Glutamatergic neuron (in vitro differentiated cells): Measurements from ENCODE around the gene PFDN2. TPM values are rescaled to one million over a fixed set of nuclear protein-coding genes. Genes with fewer than 3 reads are reported as not detected.
A peak's percentile ranks its signal among the peaks of the same experiment; 100 is the strongest.

Experiments
- DNase-seq: peaks from one replicate; pipeline ENCODE4 v3.0.0; 2022
- H3K27ac Mint-ChIP-seq: one replicate; pipeline ENCODE4 v1.8.0; 2020; ENCODE audit warnings: mild to moderate bottlenecking, mixed read lengths, inconsistent platforms; ENCODE audit not compliant: unreplicated experiment
- H3K27me3 Mint-ChIP-seq: one replicate; pipeline ENCODE4 v1.8.0; 2020; ENCODE audit warnings: mild to moderate bottlenecking, moderate library complexity, mixed read lengths, inconsistent platforms; ENCODE audit not compliant: unreplicated experiment
- H3K36me3 Mint-ChIP-seq: one replicate; pipeline ENCODE4 v1.8.0; 2020; ENCODE audit warnings: mild to moderate bottlenecking, mixed read lengths, inconsistent platforms; ENCODE audit not compliant: unreplicated experiment
- H3K4me1 Mint-ChIP-seq: one replicate; pipeline ENCODE4 v1.8.0; 2020; ENCODE audit warnings: mild to moderate bottlenecking, low read depth, mixed read lengths, inconsistent platforms; ENCODE audit not compliant: unreplicated experiment
- H3K4me3 Mint-ChIP-seq: one replicate; pipeline ENCODE4 v1.8.0; 2020; ENCODE audit warnings: mild to moderate bottlenecking, mixed read lengths, inconsistent platforms; ENCODE audit not compliant: unreplicated experiment
- H3K9me3 Mint-ChIP-seq: one replicate; pipeline ENCODE4 v1.8.0; 2020; ENCODE audit warnings: mild to moderate bottlenecking, moderate library complexity, mixed read lengths, inconsistent platforms; ENCODE audit not compliant: unreplicated experiment
- total RNA-seq: library from RNA; stranded (reverse); fragmentation: NEBNext Ultra II Directional; extraction: Animal tissue kit (Norgen Biotek cat#: 25700); gene quantifications from one replicate; pipeline ENCODE4 v1.2.1, GENCODE V29; 2021; ENCODE audit not compliant: unreplicated experiment
- TF ChIP-seq, protein P1 (sequence below): fragments of 200-600 bp; sonication (generic); IDR thresholded peaks from one replicate; pipeline ENCODE4 v1.5.0; 2021; ENCODE audit not compliant: partially characterized antibody, unreplicated experiment

The PFDN2 gene
- total RNA-seq, 1 donor from 2014 or later, result 83.7 TPM

DNA sequence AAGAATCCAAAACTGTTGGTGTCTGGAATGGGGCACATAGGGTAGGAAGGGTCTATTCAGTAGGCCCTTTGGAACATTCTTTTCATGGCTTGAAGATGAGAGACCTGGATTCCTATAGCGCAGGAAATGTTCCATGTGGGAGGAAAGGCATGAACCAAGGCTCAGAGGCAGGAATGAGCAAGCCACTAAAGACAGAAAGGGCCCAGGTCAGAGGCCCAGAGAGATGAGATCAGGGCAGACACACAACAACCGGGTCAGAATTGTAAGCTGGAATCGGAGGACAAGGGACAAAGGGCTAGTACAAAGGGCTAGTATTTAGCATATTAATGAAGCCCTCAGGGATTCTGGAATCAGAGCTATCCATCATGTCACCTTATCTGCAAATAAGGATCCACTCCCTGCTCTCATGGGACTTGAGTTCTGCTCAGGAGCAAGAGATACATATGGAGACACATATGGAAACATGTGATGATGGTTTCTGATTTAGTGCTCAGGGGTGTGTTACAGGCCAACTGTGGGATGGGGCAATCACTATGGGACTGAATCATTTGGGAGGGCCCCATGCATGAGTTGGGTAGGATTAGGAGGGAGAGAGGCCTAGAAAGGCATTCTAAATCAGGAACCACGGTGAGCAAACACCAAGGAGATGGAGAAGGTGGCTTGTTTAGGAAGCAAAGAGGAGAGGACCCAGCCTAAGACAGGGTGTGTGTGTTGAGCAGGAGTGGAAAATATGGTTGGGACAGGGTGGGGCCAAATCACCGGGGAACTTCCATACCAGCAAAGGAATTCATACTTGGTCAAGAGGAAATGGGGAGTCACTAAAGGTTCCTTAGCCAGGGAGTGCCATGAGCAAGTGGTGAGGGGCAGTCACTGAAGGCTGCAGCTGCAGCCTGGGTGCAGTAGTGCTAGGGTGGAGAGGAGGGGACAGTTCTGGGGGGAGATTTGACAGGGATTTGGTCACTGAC lies 37.1 kb downstream of the PFDN2 start:
- peaks cover 16% of the 10 kb centered on the region for H3K9me3 Mint-ChIP-seq
- H3K4me3 Mint-ChIP-seq, result peak overlapping the region; percentile 39
- DNase-seq, result no peak
- peaks cover 5% of the 10 kb centered on the region for H3K36me3 Mint-ChIP-seq
- H3K4me1 Mint-ChIP-seq, result peaks cover 14% of the 10 kb centered on the region
- peaks cover 21% of the 10 kb centered on the region for H3K27me3 Mint-ChIP-seq
- H3K27ac Mint-ChIP-seq, result peak overlapping the region; percentile 70
- TF ChIP-seq, protein P1, sequence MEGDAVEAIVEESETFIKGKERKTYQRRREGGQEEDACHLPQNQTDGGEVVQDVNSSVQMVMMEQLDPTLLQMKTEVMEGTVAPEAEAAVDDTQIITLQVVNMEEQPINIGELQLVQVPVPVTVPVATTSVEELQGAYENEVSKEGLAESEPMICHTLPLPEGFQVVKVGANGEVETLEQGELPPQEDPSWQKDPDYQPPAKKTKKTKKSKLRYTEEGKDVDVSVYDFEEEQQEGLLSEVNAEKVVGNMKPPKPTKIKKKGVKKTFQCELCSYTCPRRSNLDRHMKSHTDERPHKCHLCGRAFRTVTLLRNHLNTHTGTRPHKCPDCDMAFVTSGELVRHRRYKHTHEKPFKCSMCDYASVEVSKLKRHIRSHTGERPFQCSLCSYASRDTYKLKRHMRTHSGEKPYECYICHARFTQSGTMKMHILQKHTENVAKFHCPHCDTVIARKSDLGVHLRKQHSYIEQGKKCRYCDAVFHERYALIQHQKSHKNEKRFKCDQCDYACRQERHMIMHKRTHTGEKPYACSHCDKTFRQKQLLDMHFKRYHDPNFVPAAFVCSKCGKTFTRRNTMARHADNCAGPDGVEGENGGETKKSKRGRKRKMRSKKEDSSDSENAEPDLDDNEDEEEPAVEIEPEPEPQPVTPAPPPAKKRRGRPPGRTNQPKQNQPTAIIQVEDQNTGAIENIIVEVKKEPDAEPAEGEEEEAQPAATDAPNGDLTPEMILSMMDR, result no peak

DNA sequence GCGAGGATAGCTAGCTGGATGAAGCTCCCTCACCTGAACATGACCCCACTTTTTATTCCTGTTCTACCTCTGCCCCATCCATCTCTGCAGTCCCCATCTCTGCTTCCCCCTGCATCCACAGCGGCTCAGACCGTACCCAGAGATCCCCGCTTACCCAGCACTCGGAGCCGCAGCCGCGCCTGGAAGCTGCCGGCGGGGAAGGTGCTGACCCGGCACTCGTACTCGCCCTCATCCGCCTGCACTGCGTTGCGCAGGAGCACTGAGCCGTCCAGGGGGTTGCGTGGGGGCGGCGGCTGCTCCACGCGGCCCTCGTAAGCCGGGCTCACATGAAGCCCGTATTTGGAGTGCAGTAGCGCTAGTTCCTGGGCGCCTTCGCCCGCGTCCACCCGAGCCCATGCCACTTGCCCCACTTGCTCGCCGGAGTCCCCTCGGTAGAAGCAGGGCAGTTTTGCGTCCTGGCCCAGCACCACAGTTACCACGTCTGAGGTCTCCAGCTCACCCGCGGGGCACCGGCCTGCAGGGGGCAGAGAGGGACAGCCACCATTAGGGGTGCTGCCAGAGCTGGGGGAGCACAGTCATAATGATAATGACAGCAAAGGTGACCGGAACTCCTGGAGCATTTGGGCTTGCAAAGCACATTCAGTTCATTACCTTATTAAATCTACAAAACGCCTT lies 38.3 kb downstream of the PFDN2 start:
- DNase-seq, result no peak
- TF ChIP-seq, protein P1, result no peak
- H3K9me3 Mint-ChIP-seq, result peaks cover 16% of the 10 kb centered on the region
- peaks cover 5% of the 10 kb centered on the region for H3K36me3 Mint-ChIP-seq
- no peak overlapping the region for H3K27ac Mint-ChIP-seq
- H3K27me3 Mint-ChIP-seq, result peaks cover 24% of the 10 kb centered on the region
- no peak overlapping the region for H3K4me3 Mint-ChIP-seq
- peaks cover 14% of the 10 kb centered on the region for H3K4me1 Mint-ChIP-seq

DNA sequence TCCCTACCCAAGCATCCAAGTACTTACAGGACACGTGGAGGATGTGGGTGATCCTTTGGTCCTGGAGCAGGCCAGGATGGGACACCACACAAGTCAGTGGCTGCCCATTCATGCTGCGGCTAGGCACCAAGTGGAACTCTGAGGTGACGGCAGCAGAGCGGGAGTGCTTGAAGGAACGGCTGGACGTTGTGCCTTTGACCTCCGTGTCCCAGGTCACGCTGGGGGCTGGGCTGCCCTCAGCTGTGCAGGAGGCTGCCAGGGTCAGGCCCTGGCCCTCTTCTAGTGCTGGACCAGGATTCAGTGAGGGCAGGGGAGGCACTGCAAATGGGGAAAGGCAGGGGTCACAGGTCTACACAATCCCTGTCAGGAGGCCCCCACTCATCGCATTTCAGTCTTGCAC lies 40.4 kb downstream of the PFDN2 start:
- TF ChIP-seq, protein P1, result no peak
- peaks cover 5% of the 10 kb centered on the region for H3K36me3 Mint-ChIP-seq
- H3K9me3 Mint-ChIP-seq, result peaks cover 18% of the 10 kb centered on the region
- no peak for DNase-seq
- H3K4me3 Mint-ChIP-seq, result no peak overlapping the region
- no peak overlapping the region for H3K27ac Mint-ChIP-seq
- peaks cover 18% of the 10 kb centered on the region for H3K27me3 Mint-ChIP-seq
- H3K4me1 Mint-ChIP-seq, result peaks cover 14% of the 10 kb centered on the region

DNA sequence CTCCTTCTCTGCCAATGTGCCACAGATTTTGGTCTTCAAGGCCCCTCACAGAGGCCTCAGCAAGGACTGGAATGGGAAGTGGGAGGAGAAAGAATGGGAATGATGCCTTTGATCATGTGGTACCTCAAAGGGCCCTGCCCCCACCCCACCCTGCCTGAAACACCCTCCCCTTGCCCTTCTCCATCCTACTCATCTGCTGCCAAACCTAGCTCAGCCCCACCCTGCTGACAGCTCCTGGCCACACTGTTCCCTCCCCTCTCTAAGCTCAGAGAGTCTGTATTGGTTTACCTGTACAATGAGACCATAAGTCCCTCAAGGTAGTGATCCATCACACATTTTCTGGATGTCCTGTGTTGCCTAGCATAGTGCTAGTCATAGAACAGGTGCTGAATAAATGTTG lies 41.4 kb downstream of the PFDN2 start:
- Mint-ChIP-seq H3K4me3 (no peak overlapping the region), H3K27me3 (peaks cover 18% of the 10 kb centered on the region), H3K27ac (no peak overlapping the region), H3K36me3 (peaks cover 5% of the 10 kb centered on the region), H3K9me3 (peaks cover 16% of the 10 kb centered on the region), H3K4me1 (peaks cover 14% of the 10 kb centered on the region)
- no peak for DNase-seq
- TF ChIP-seq, protein P1, result no peak
